HepG2 (cell line): ENCODE data around the gene PLA2G4A.

Source experiments
- CTCF ChIP-seq: sonication (generic); formaldehyde crosslinking; IDR thresholded peaks from 2 replicates; pipeline ENCODE4 v1.5.0; 2020; ENCODE audit warnings: mild to moderate bottlenecking, missing genetic modification reagents, moderate library complexity
- FOXM1 ChIP-seq: sonication (generic); formaldehyde crosslinking; IDR thresholded peaks from 2 replicates; pipeline ENCODE4 v1.5.0; 2020; ENCODE audit warnings: missing genetic modification reagents
- GTF2F1 ChIP-seq: fragments of 150-350 bp; IDR thresholded peaks from 2 replicates; pipeline ENCODE4 v1.6.1; 2014; ENCODE audit warnings: low read length
- ISX ChIP-seq: sonication (generic); formaldehyde crosslinking; conservative IDR thresholded peaks from 2 replicates; pipeline ENCODE4 v1.5.0; 2020; ENCODE audit warnings: missing genetic modification reagents
- KDM5B ChIP-seq: sonication (generic); formaldehyde crosslinking; IDR thresholded peaks from 2 replicates; pipeline ENCODE4 v1.4.0; 2020; ENCODE audit warnings: missing genetic modification reagents, mild to moderate bottlenecking, borderline replicate concordance
- NCOA1 ChIP-seq: sonication (generic); formaldehyde crosslinking; IDR thresholded peaks from 2 replicates; pipeline ENCODE4 v1.9.0; 2021; ENCODE audit warnings: missing genetic modification reagents
- NFRKB ChIP-seq: fragments of 450-650 bp; IDR thresholded peaks from 2 replicates; pipeline ENCODE4 v1.6.1; 2017
- U2AF2 ChIP-seq: fragments of 200-400 bp; formaldehyde crosslinking; IDR thresholded peaks from 2 replicates; pipeline ENCODE4 v1.6.1; 2017; ENCODE audit warnings: low read depth, mild to moderate bottlenecking, low read length
- ZNF549 ChIP-seq: sonication (generic); formaldehyde crosslinking; IDR thresholded peaks from 2 replicates; pipeline ENCODE4 v1.5.0; 2020; ENCODE audit warnings: missing genetic modification reagents
- TF ChIP-seq, protein P1 (sequence below): sonication (generic); formaldehyde crosslinking; IDR thresholded peaks from 2 replicates; pipeline ENCODE4 v1.5.0; 2020; ENCODE audit warnings: mild to moderate bottlenecking, missing genetic modification reagents, borderline replicate concordance

DNA sequence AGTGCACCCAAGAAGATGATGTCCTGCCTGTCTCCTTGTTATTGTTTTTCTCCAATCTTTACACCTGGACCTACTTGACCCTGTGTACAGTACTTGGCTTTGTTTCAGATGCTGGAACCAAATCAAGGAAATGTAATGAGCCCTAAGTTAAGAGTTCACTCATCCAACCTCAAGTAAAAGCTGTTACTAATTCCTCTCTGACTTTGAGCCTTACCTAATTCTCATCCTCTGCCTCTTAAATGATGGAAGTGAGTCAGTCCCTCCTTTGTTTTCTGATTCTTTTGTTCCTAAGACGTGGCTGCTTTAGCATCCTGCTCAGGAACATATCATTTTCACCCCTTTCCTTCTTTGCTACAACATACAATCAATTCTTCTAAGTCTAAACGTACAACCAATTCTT, 15.3 kb upstream of the PLA2G4A start:
- TF ChIP-seq FOXM1 (CRISPR knock-in tag) = no peak
- TF ChIP-seq ZNF549 (CRISPR knock-in tag) = no peak
- TF ChIP-seq, protein P1, sequence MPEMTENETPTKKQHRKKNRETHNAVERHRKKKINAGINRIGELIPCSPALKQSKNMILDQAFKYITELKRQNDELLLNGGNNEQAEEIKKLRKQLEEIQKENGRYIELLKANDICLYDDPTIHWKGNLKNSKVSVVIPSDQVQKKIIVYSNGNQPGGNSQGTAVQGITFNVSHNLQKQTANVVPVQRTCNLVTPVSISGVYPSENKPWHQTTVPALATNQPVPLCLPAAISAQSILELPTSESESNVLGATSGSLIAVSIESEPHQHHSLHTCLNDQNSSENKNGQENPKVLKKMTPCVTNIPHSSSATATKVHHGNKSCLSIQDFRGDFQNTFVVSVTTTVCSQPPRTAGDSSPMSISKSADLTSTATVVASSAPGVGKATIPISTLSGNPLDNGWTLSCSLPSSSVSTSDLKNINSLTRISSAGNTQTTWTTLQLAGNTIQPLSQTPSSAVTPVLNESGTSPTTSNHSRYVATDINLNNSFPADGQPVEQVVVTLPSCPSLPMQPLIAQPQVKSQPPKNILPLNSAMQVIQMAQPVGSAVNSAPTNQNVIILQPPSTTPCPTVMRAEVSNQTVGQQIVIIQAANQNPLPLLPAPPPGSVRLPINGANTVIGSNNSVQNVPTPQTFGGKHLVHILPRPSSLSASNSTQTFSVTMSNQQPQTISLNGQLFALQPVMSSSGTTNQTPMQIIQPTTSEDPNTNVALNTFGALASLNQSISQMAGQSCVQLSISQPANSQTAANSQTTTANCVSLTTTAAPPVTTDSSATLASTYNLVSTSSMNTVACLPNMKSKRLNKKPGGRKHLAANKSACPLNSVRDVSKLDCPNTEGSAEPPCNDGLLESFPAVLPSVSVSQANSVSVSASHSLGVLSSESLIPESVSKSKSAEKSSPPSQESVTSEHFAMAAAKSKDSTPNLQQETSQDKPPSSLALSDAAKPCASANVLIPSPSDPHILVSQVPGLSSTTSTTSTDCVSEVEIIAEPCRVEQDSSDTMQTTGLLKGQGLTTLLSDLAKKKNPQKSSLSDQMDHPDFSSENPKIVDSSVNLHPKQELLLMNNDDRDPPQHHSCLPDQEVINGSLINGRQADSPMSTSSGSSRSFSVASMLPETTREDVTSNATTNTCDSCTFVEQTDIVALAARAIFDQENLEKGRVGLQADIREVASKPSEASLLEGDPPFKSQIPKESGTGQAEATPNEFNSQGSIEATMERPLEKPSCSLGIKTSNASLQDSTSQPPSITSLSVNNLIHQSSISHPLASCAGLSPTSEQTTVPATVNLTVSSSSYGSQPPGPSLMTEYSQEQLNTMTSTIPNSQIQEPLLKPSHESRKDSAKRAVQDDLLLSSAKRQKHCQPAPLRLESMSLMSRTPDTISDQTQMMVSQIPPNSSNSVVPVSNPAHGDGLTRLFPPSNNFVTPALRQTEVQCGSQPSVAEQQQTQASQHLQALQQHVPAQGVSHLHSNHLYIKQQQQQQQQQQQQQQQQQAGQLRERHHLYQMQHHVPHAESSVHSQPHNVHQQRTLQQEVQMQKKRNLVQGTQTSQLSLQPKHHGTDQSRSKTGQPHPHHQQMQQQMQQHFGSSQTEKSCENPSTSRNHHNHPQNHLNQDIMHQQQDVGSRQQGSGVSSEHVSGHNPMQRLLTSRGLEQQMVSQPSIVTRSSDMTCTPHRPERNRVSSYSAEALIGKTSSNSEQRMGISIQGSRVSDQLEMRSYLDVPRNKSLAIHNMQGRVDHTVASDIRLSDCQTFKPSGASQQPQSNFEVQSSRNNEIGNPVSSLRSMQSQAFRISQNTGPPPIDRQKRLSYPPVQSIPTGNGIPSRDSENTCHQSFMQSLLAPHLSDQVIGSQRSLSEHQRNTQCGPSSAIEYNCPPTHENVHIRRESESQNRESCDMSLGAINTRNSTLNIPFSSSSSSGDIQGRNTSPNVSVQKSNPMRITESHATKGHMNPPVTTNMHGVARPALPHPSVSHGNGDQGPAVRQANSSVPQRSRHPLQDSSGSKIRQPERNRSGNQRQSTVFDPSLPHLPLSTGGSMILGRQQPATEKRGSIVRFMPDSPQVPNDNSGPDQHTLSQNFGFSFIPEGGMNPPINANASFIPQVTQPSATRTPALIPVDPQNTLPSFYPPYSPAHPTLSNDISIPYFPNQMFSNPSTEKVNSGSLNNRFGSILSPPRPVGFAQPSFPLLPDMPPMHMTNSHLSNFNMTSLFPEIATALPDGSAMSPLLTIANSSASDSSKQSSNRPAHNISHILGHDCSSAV (CRISPR knock-in tag) = no peak
- no peak for TF ChIP-seq U2AF2
- no peak for TF ChIP-seq KDM5B
- TF ChIP-seq CTCF (CRISPR knock-in tag) = no peak
- TF ChIP-seq GTF2F1 = no peak
- TF ChIP-seq ISX = no peak
- no peak for TF ChIP-seq NCOA1 (CRISPR knock-in tag)
- TF ChIP-seq NFRKB = no peak
